Measurements from ENCODE around the gene PNMA8B.

- TF ChIP-seq, protein P1, sequence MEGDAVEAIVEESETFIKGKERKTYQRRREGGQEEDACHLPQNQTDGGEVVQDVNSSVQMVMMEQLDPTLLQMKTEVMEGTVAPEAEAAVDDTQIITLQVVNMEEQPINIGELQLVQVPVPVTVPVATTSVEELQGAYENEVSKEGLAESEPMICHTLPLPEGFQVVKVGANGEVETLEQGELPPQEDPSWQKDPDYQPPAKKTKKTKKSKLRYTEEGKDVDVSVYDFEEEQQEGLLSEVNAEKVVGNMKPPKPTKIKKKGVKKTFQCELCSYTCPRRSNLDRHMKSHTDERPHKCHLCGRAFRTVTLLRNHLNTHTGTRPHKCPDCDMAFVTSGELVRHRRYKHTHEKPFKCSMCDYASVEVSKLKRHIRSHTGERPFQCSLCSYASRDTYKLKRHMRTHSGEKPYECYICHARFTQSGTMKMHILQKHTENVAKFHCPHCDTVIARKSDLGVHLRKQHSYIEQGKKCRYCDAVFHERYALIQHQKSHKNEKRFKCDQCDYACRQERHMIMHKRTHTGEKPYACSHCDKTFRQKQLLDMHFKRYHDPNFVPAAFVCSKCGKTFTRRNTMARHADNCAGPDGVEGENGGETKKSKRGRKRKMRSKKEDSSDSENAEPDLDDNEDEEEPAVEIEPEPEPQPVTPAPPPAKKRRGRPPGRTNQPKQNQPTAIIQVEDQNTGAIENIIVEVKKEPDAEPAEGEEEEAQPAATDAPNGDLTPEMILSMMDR (IDR thresholded peaks at IDR 0.05; ENCODE audit: poor library complexity) = no peak
- no peak for TF ChIP-seq EZH2 (IDR thresholded peaks at IDR 0.05; ENCODE audit: borderline replicate concordance)
Measured at GRCh38 chr19:46528601-46529590, 33.2 kb upstream of the PNMA8B start.
